ENCODE data around the gene TMEM30A. TPM values are rescaled to one million over a fixed set of nuclear protein-coding genes. Genes with fewer than 3 reads are reported as not detected.

Gene TMEM30A
- total and polyA plus RNA-seq, 12 donors = 28.7 to 68.0 (median 51.0) TPM

DNA sequence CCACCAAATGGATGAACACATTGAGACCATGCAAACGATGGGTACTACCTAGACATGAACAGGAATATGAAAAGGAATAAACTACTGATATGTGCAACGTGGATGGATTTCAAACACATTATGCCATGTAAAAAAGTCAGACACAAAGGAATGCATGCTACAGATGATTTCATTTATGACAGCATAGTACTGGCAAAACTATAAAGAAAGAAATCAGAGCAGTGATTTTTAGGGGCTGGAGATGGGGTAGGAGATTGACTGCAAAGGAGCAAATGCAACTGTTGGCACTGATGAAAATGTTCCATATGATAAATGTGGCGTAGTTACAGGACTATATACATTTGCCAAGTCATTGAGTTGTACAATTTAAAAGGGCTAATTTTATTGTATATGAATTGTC is 65.3 kb downstream of the TMEM30A start:
- H3K27me3 ChIP-seq = no peaks in the 10 kb centered on the region
- H3K36me3 ChIP-seq = no peaks in the 10 kb centered on the region
- TF ChIP-seq, protein P1, sequence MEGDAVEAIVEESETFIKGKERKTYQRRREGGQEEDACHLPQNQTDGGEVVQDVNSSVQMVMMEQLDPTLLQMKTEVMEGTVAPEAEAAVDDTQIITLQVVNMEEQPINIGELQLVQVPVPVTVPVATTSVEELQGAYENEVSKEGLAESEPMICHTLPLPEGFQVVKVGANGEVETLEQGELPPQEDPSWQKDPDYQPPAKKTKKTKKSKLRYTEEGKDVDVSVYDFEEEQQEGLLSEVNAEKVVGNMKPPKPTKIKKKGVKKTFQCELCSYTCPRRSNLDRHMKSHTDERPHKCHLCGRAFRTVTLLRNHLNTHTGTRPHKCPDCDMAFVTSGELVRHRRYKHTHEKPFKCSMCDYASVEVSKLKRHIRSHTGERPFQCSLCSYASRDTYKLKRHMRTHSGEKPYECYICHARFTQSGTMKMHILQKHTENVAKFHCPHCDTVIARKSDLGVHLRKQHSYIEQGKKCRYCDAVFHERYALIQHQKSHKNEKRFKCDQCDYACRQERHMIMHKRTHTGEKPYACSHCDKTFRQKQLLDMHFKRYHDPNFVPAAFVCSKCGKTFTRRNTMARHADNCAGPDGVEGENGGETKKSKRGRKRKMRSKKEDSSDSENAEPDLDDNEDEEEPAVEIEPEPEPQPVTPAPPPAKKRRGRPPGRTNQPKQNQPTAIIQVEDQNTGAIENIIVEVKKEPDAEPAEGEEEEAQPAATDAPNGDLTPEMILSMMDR (IDR thresholded peaks at IDR 0.05) = no peak
- no peaks in the 10 kb centered on the region for H3K9me3 ChIP-seq
- ATAC-seq (no peak), DNase-seq (no peak)
- WGBS, 2 donors = 86 to 89% methylated on average over 3 of the region's 3 CpGs
- H3K4me1 ChIP-seq = peaks cover 0 to 34% (median 14%) of the 10 kb centered on the region in 9 donors
- intact Hi-C loops (cut with DNase I) = loop anchor here in 3 of 10 donors (10.0 kb wide), 2 partner anchors 1364 to 1544 kb away; no protein-coding TSS in a partner anchor
- no peak overlapping the region for H3K27ac ChIP-seq
- no peak overlapping the region for H3K4me3 ChIP-seq

DNA sequence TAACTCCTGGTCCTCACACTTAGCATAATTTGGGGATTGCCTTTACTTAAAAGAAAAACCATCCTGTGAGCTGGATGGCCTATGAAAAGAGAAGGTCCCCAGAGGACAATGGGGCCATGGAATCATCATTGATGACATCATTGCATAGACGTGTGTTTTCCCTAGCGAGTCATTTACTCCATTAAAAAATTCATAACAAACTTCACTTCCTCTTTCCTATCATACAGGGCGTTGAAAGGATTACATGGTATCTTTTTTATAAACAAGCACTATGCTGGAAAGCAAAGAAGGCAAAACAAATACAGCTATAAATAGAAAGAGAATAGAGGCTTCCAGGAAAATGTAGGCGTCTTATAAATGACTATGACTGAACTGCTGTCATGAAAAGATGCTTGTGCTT is 67.4 kb downstream of the TMEM30A start:
- peak overlapping the region in 5 of 10 donors; percentile 25 to 66 (median 47) for H3K27ac ChIP-seq
- no peaks in the 10 kb centered on the region for H3K27me3 ChIP-seq
- intact Hi-C loops (cut with DNase I) = loop anchor here in 3 of 10 donors (10.0 kb wide), 2 partner anchors 1362 to 1542 kb away; no protein-coding TSS in a partner anchor
- ATAC-seq = peak; percentile 55 to 89 (median 75)
- TF ChIP-seq, protein P1 (IDR thresholded peaks at IDR 0.05) = no peak
- DNase-seq = peak in 1 of 2 donors; percentile 47
- H3K4me1 ChIP-seq = peaks cover 0 to 37% (median 14%) of the 10 kb centered on the region in 9 donors
- H3K36me3 ChIP-seq = no peaks in the 10 kb centered on the region
- 7 to 9% methylated on average over 4 of the region's 4 CpGs for WGBS, 2 donors
- H3K9me3 ChIP-seq = no peaks in the 10 kb centered on the region
- H3K4me3 ChIP-seq = no peak overlapping the region

DNA sequence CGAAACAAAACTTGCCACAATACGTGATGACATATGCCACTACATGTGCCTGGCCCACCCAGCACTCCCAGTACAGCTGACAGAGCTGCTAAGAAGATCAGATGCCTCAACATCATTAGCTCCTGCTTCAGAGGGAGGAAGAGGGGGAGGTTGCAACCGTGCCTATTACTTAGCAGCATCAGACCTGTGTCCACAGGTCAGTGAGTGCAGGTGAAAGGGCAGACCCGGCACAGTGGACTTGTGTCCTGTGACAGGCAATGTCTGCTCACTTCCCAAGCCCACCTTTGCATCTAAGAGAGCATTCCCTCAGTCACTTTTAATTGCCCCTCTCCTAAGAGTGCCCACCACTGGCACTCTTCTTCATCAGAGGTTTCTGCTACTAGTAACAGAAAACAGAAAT is 69.3 kb downstream of the TMEM30A start:
- Histone ChIP-seq H3K36me3 (no peaks in the 10 kb centered on the region), H3K4me1 (peaks cover 0 to 49% (median 14%) of the 10 kb centered on the region in 9 donors), H3K9me3 (no peaks in the 10 kb centered on the region), H3K27me3 (peaks cover 0 to 11% (median 0%) of the 10 kb centered on the region in 7 donors), H3K27ac (no peak overlapping the region), H3K4me3 (no peak overlapping the region)
- ATAC-seq (no peak), DNase-seq (no peak)
- TF ChIP-seq, protein P1 (IDR thresholded peaks at IDR 0.05) = no peak
- 48 to 71% methylated on average over 4 of the region's 4 CpGs for WGBS, 2 donors
- intact Hi-C loops (cut with DNase I) = loop anchor here in 3 of 10 donors (10.0 kb wide), 2 partner anchors 1360 to 1540 kb away; no protein-coding TSS in a partner anchor

DNA sequence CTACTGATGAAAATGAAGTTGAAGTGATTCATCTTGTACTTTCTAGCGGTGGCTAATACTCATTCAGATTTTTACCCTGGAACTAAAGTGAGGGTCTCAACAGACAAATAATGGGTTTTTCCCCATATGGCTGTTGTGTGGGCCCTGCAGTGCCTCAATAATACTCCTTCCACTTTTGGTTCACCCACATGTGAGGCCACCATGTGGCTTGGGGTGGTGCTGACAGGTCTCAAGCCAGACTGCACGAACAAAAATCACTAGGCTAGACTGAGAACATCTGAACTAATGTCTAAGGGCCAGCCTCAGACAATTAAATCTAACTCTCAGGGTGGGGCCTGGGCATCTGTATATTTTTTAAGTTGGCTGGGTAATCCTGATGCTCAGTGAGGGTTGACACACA is 70.9 kb downstream of the TMEM30A start:
- H3K4me1 ChIP-seq = peaks cover 0 to 51% (median 18%) of the 10 kb centered on the region in 9 donors
- no peak for ATAC-seq
- intact Hi-C loops (cut with DNase I) = loop anchor here in 6 of 10 donors (5.0 to 10.0 kb wide), 5 partner anchors 1121 to 1539 kb away; no protein-coding TSS in a partner anchor
- no peaks in the 10 kb centered on the region for H3K36me3 ChIP-seq
- no peak overlapping the region for H3K4me3 ChIP-seq
- 64 to 86% methylated on average over 2 of the region's 2 CpGs for WGBS, 2 donors
- H3K27ac ChIP-seq = peak overlapping the region in 1 of 10 donors; percentile 22
- no peak for DNase-seq
- peaks cover 0 to 27% (median under 1%) of the 10 kb centered on the region in 7 donors for H3K27me3 ChIP-seq
- no peaks in the 10 kb centered on the region for H3K9me3 ChIP-seq
- TF ChIP-seq, protein P1 (IDR thresholded peaks at IDR 0.05) = no peak

Data from heart right ventricle (tissue), 16 donors.